Activated CD4-positive, alpha-beta T cell treated with anti-CD3 and anti-CD28 coated beads, Interleukin-2, amount 50 U/mL, for 1 hour (primary cell): ENCODE measurements around the gene DCLK1.

Experiments
- DNase-seq: peaks from one replicate; pipeline ENCODE4 v3.0.0-alpha.2; 2020

The DCLK1 gene

DNA sequence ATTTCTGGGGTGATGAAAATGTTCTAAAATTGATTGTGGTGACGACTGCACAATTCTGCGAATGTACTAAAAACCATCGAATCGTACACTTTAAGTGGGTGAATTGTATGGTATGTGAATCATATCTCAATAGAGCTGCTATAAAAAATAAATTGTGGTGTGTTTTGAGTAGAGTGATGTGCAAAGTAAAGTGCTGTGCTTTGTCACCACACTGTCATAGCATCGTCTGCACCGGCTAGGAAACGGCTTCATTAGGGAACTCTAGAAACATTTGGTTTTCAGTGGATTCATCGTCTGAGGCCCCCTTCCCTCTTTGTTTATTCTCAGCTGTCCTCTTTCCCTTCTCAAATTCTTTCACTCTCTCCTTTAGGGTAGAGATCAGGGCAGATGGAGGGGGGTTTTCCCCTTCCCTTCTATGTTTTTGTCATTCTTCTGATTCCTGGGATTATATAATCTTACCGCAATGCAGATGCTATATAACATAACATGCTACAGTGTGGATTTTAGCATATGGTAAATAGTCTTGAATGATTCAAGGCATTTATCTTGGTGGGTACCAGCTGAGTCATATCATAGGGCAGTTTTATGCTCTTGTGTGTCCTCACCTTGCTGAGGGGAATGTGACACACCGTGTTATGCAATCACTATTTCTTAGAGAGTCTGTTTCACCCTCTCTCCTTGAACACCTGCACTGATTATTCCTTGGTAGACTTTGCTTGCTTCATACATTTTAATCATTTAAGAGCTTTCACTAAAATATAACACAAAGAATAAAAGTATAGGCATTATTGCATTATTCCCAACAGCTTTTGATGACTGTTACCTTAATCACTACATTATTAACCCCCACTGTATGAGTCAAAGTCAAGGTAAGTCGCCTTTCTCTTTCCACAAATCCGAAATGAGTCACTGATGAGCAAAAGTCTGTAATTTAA is 239.4 kb downstream of the DCLK1 start:
- no peak for DNase-seq

DNA sequence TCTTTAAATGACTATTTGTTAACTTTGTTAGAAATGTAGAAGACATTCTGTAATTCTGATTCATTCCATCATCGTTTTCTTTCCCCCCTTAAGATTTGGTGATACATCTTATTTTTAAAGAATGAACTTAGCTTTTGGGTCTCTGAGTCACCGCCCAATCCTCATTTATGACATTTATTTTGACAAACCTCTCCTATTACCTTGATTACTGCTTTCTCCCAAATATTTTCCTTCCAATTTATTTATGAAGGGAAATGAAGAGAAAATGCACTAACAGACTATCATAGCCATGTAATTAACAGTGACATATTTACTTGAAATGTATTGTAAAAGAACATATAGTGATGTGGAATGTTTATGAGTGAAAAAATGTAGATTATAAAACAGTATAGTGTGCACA is 241.6 kb downstream of the DCLK1 start:
- DNase-seq = no peak

- DNase-seq = no peak
Observed at GRCh38 chr13:35888981-35889380, 242.2 kb downstream of the DCLK1 start.

- DNase-seq = no peak
Observed at GRCh38 chr13:35888457-35888883, 242.7 kb downstream of the DCLK1 start.

DNA sequence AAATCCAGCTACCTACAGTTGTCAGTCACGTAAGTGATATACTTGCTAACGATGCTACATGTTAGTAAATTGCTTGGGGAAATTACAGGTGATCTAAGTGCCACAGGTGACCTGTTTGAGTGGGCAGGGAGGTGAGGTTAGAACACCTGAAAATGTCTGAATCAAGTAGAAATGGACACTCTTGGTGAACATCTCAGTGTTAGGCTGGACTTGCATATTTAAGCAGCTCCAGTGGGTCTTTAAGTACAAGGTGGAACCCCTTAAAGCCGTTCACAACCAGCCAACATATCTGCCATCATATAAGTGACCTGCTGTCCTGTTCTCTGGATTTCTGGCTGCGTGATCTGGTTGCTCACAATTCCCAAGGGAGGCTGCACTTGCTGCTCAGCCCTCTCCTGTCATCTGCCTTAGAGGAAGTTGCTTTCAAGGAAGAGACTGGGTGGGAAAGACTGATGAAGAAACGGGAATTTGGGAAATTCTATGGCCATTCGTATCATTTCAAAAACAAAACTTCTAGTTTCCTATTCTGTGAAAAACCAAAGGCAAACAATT is 244.0 kb downstream of the DCLK1 start:
- DNase-seq = no peak

GRCh38 chr13:35886332-35887114 is 244.7 kb downstream of the DCLK1 start:
- DNase-seq = no peak

DNA sequence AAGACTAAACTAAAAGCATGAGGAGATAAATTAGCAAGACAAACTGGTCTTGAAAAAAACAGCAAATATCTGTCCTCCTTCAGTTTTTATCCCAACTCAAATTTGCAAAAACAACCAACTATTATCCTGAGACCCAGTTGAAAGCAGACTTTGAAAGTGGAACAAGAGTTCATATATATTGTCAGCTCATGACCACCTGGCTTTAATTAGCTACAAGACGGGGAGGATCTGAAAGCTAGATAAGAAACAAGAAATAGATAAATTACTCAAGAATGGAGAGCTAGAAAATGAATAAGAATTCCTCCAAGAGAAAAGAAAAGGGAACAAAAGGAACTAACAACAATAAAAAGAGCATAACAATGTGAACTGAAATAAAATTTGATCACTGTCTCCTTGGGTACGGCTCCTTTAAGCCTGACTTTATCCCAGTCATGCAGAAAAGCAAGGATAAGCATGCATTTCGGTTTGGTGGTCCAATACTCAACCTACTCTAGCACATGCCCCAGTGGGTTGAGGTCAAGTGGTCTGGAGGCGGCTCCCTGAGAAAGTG is 246.9 kb downstream of the DCLK1 start:
- DNase-seq = no peak

DNA sequence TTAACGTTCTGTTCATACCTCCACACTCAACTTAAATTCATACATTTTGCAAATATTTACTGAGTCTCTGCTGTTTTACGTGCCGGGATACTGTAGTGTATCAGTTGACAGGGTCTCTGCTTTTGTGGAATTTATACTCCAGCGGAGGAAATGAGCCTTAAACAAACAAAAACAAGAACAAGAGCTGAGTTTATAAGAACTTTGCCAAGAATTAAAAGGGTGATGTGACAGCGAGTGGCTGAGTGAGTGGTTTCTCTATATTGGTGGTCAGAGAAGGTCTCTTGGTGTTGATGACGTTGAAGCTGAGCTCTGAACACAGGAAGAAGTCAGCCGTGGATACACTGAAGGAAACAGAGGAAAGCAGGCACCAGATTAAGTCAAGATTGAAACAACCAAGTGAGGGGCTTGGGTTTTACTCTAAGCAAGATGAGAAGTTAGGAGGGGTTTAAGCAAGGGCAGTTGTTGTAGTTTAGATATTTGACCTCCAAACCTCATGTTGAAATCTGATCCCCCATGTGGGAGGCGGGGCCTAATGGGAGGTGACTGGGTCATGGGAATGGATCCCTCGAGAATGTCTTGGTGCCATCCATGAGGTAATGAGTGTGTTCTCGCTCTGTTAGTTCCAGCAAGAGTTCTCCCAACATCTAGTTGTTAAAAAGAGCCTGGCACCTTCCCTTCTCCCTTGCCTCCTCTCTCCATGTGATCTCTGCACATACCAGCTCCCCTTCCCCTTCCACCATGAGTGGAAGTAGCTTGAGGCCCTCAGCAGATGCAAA is 248.3 kb downstream of the DCLK1 start:
- no peak for DNase-seq

- no peak for DNase-seq
Observed at GRCh38 chr13:35881360-35881759, 249.8 kb downstream of the DCLK1 start.

- DNase-seq = no peak
Observed at GRCh38 chr13:35879111-35879510, 252.1 kb downstream of the DCLK1 start.

GRCh38 chr13:35876601-35877000 is 254.6 kb downstream of the DCLK1 start:
- DNase-seq = no peak

GRCh38 chr13:35874704-35875103 is 256.5 kb downstream of the DCLK1 start:
- no peak for DNase-seq

DNA sequence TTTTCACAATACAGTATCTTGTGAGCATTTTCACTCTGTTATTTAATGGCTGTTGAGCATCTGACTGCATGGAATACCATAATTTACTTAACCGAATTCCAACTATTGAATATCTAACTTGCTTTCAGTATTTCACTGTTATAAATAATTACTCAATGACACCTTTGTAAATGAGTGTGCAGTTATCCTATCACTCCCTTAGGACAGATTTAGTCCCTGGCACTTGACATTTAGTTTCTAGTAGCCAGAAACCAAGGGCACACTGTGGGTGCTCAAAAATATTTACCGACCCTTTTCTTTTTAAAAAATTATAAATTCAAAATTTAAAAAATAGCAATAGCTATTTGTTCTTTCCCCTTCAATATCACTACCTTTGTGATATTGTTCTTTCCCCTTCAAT is 258.8 kb downstream of the DCLK1 start:
- no peak for DNase-seq

DNA sequence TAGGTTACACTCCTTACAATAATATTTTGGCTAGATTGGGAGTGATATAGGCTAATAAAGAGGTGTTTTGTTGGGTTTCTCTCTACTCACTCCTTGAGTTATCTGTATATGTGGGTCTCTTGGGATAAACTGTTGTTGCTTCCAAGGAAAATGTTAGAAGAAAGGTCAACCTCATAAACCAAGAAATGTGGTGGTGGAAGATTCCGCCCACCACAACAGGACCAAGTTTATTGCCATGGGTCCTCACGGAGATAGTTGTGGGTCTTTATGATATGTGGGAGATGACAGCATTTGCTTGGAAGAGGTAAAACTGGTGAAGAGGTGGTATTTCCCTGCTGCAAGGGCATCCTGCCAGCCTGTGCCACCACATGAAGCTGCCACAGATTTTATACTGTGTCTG is 259.6 kb downstream of the DCLK1 start:
- DNase-seq = no peak

- DNase-seq = no peak
Observed at GRCh38 chr13:35866801-35867200, 264.4 kb downstream of the DCLK1 start.

GRCh38 chr13:35865341-35866240 is 265.6 kb downstream of the DCLK1 start:
- DNase-seq = no peak

- no peak for DNase-seq
Observed at GRCh38 chr13:35860661-35861060, 270.5 kb downstream of the DCLK1 start.

DNA sequence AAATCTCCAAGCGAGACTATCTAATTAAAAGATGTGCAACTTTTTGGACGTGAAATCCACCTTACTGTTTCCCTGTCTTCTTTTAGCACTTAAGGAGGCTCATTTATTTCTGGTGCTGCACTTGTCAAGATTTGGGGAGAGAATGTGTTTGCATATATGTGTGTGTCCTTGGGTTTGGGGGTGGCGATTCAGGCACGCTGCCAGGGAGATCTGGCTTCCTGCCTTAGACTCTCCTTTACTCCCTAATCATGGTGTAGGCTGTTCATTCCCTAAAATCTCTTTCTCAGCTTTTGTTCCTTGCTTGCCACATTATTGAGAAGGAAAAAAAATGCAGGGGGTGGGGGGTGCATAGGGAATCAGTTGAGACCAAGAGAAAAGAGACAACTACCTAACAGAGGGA is 271.2 kb downstream of the DCLK1 start:
- no peak for DNase-seq

DNA sequence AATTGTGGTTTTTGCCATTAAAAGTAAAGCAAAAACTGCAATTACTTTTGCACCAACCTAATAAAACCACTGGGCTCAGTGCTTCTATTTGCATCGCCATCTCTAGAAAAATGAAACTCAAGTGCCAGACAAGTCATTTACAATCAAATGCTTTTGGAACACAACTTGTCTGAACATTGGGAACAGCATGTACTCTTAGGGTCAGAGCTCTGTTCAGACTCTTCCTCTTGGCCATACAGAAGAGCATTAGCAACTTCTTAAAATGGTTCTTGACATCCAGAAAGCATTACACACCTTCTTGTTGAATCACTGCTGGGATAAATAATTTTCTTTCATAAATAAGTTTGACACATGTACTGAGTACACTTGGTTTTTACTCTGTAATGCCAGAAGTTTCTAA is 272.5 kb downstream of the DCLK1 start:
- DNase-seq = no peak

DNA sequence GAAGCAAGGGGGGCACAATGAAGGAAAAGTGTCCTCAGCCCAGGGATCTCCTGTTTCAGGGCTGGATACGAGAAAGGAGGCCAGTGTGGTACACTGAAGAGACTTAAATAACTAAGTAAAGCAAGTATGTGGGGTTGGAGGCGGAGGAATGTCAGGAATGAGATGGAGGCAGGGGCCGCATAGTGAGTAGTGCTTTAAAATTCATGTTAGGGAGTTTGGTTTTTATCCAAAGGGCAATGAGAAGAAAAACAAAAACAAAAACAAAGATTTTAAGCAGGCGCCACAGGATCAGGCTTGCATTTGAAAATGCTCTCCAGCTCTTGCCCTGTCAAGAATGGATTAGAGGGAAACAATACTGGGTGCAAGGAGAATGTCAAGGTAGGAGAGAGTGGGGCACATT is 273.4 kb downstream of the DCLK1 start:
- DNase-seq = no peak

DNA sequence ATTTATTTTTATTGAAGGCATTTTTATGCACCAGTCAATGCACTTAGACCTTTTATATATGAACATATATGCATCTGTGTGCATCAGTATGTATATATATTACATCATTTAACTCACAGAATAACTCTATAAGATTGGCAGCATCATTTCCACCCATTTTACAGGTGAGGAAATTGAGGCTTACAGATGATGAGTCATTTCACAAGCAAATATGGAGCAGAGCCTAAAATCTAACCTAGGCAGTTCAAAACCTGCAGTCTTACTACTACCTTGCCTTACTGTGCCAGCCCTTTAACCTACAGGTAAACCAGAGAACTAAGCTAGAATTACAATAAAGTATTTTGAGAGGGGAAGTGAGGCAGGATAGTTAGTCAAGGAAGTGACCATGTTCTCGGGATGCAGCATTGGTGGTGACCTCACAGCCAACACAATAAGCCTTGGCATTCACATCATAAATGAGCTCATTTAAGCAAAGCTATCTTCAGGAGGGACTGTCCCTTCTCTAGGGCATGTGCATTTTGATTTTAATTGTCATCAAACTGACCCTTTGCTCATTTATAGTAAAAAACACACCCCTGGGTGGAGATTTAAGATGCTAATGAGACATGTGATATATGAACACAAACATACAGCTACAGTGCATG is 274.3 kb downstream of the DCLK1 start:
- no peak for DNase-seq
